Mucosa of stomach (tissue), 1 donor: Measurements from ENCODE around the gene OR10H5.
A peak's percentile ranks its signal among the peaks of the same experiment; 100 is the strongest.
"Not testable (repeated sequence)": the region's sequence is repeated elsewhere in the genome, so short reads cannot be mapped to it uniquely, and the experiment has no call there.

Experiments
- H3K27me3 ChIP-seq: one replicate; pipeline ENCODE4 v1.7.0; 2013; ENCODE audit warnings: mild to moderate bottlenecking, low read length; ENCODE audit not compliant: control insufficient read depth, insufficient read depth
- H3K36me3 ChIP-seq: one replicate; pipeline ENCODE4 v1.7.0; 2013; ENCODE audit warnings: low read length; ENCODE audit not compliant: control insufficient read depth, insufficient read depth
- H3K4me1 ChIP-seq: one replicate; pipeline ENCODE4 v1.7.0; 2013; ENCODE audit warnings: mild to moderate bottlenecking, low read length; ENCODE audit not compliant: control insufficient read depth, insufficient read depth
- H3K4me3 ChIP-seq: one replicate; pipeline ENCODE4 v1.7.0; 2013; ENCODE audit warnings: low read length
- H3K9ac ChIP-seq: one replicate; pipeline ENCODE4 v1.7.0; 2013; ENCODE audit warnings: mild to moderate bottlenecking, low read length, moderate library complexity
- H3K9me3 ChIP-seq: one replicate; pipeline ENCODE4 v1.7.0; 2013; ENCODE audit warnings: mild to moderate bottlenecking, low read length, moderate library complexity; ENCODE audit not compliant: control insufficient read depth
- donor health status: Pancreatic carcinoma.

The OR10H5 gene

DNA sequence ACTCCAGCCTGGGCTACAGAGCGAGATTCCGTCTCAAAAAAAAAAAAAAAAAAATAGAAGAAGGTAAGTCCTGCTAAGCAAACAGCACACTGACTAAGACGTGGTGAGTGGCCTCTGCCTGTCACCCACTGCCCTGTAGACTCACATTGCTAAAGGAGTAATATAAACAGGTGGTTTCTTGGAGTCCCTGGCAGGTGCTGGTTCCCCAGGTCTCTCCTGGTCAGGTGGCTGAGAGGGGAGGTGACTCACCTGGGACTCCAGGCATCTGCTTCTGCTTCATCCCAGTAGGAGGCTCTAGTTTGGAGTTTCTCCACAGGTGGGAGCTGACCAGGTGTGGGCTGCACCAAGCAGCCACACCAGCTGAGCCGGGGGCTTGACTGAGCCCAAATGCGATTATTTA is 27.8 kb downstream of the OR10H5 start, which contains the start of gene OR10H1:
Gene OR10H1 (minus strand): TSS at position 359 of the 400 bp plus-strand sequence. CDS start 7,627 bp downstream, outside the sequence.
- no peaks in the 10 kb centered on the region for H3K36me3 ChIP-seq
- peaks cover 14% of the 10 kb centered on the region for H3K27me3 ChIP-seq
- no peak within 1 kb of the TSS for H3K9ac ChIP-seq
- no peaks in the 10 kb centered on the region for H3K4me1 ChIP-seq
- no peaks in the 10 kb centered on the region for H3K9me3 ChIP-seq
- no peak within 1 kb of the TSS for H3K4me3 ChIP-seq

DNA sequence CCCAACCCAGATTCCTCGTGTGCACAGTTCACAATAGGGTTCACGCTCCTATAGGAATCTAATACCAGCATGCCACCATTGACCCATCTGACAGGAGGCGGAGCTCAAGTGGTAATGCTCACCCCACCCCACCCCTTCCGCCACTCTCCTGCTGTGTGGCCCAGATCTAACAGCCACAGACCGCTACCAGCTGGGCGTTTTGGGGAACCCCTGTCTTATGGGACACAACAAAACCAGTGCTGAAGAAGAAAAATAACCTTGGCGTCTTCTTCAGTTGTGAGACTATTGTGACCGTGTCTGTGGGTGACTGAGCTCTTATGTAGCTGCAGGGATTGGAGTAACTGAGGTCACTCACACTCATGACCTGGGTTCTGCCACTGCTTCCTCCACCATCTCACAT is 33.2 kb downstream of the OR10H5 start:
- no peaks in the 10 kb centered on the region for H3K4me1 ChIP-seq
- no peaks in the 10 kb centered on the region for H3K36me3 ChIP-seq
- H3K4me3 ChIP-seq, result no peak overlapping the region
- H3K9ac ChIP-seq, result no peak overlapping the region
- no peaks in the 10 kb centered on the region for H3K27me3 ChIP-seq
- H3K9me3 ChIP-seq, result no peaks in the 10 kb centered on the region

DNA sequence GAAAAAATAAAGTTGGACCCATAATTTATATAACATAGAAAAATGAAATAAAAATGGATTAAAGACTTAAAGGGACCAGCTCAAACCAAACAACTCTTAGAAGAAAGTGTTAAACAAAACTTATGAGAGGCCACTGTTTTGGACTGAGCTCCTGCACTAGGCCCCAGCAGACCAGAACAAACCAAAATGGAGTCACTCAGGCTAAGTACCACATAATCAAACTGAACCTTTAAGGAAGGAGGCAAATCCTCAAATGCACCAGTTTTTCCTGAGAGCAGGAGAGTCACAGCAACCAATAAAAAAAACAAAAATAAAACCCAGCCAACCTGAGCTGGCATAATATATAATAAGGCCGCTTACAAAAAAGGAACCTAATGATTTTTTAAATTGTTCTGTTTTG is 38.3 kb downstream of the OR10H5 start:
- Histone ChIP-seq H3K36me3 (no peaks in the 10 kb centered on the region), H3K4me1 (peaks cover 9% of the 10 kb centered on the region), H3K27me3 (no peaks in the 10 kb centered on the region), H3K4me3 (no peak overlapping the region), H3K9ac (no peak overlapping the region), H3K9me3 (no peaks in the 10 kb centered on the region)

- H3K4me1 ChIP-seq, result peaks cover 9% of the 10 kb centered on the region
- H3K36me3 ChIP-seq, result no peaks in the 10 kb centered on the region
- H3K9ac ChIP-seq, result no peak overlapping the region
- H3K9me3 ChIP-seq, result no peaks in the 10 kb centered on the region
- H3K27me3 ChIP-seq, result no peaks in the 10 kb centered on the region
- no peak overlapping the region for H3K4me3 ChIP-seq
Measured at GRCh38 chr19:15828121-15828610, 40.7 kb downstream of the OR10H5 start.

DNA sequence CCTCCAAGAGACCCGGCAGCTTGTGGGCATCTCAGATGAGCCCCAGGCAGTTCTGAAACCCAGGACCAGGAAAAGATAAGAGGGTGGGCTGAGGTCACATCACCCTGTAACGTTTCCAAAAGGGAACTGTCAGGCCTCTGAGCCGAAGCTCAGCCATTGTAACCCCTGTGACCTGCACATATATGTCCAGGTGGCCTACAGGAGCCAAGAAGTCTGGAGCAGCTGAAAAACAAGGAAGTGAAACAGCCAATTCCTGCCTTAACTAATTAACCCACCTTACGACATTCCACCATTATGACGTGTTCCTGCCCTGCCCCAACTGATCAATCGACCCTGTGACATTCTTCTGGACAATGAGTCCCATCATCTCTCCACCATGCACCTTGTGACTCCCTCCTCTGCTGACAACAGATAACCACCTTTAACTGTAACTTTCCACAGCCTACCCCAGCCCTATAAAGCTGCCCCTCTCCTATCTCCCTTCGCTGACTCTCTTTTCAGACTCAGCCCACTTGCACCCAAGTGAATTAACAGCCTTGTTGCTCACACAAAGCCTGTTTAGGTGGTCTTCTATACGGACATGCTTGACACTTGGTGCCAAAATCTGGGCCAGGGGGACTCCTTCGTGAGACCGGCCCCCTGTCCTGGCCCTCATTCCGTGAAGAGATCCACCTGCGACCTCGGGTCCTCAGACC is 41.3 kb downstream of the OR10H5 start:
- not testable (repeated sequence) for H3K9ac ChIP-seq, H3K4me3 ChIP-seq, H3K4me1 ChIP-seq, H3K9me3 ChIP-seq, H3K36me3 ChIP-seq, H3K27me3 ChIP-seq

DNA sequence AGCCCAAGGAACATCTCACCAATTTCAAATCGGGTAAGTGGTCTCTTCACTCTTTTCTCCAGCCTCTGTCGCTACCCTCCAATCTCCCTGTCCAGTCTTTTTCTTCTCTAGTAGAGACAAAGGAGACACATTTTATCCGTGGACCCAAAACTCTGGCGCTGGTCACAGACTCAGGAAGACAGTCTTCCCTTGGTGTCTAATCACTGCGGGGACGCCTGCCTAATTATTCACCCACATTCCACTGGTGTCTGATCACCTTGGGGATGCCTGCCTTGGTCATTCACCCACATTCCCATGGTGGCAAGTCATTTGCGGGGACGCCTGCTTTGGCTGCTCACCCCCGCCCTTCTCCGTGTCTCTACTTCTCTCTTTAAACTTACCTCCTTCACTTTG is 41.8 kb downstream of the OR10H5 start:
- Histone ChIP-seq H3K9me3 (no peaks in the 10 kb centered on the region), H3K27me3 (no peaks in the 10 kb centered on the region), H3K4me1 (peaks cover 9% of the 10 kb centered on the region), H3K36me3 (no peaks in the 10 kb centered on the region), H3K4me3 (no peak overlapping the region), H3K9ac (no peak overlapping the region)

DNA sequence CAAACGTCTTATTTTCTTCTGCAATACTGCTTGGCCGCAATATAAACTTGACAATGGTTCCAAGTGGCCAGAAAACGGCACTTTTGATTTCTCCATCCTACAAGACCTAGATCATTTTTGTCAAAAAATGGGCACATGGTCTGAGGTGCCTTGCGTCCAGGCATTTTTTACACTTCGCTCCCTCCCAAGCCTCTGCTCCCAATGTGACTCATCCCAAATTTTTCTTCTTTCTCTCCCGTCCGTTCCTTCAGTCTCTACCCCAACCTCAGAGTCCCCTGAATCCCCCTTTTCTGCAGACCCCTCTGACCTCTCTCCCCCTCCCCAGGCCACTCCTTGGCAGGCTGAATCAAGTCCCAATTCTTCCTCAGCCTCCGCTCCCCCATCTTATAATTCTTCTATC is 42.3 kb downstream of the OR10H5 start:
- H3K9me3 ChIP-seq, result no peaks in the 10 kb centered on the region
- no peaks in the 10 kb centered on the region for H3K36me3 ChIP-seq
- H3K9ac ChIP-seq, result no peak overlapping the region
- no peaks in the 10 kb centered on the region for H3K27me3 ChIP-seq
- no peak overlapping the region for H3K4me3 ChIP-seq
- H3K4me1 ChIP-seq, result peaks cover 9% of the 10 kb centered on the region

- Histone ChIP-seq H3K4me1 (peaks cover 15% of the 10 kb centered on the region), H3K27me3 (no peaks in the 10 kb centered on the region), H3K9me3 (no peaks in the 10 kb centered on the region), H3K4me3 (no peak overlapping the region), H3K36me3 (no peaks in the 10 kb centered on the region), H3K9ac (no peak overlapping the region)
Measured at GRCh38 chr19:15831626-15832025, 44.2 kb downstream of the OR10H5 start.

GRCh38 chr19:15834232-15834631 is 46.8 kb downstream of the OR10H5 start:
- not testable (repeated sequence) for H3K36me3 ChIP-seq, H3K4me3 ChIP-seq, H3K9ac ChIP-seq, H3K27me3 ChIP-seq, H3K9me3 ChIP-seq
- peaks cover 13% of the 10 kb centered on the region for H3K4me1 ChIP-seq

- H3K4me3 ChIP-seq, result peak overlapping the region; percentile 86
- H3K4me1 ChIP-seq, result peaks cover 13% of the 10 kb centered on the region
- H3K9ac ChIP-seq, result peak overlapping the region; percentile 99
- H3K36me3 ChIP-seq, H3K9me3 ChIP-seq, H3K27me3 ChIP-seq: not testable (repeated sequence)
Measured at GRCh38 chr19:15835565-15836329, 48.3 kb downstream of the OR10H5 start.

GRCh38 chr19:15836330-15837220 is 49.1 kb downstream of the OR10H5 start:
- peaks cover 13% of the 10 kb centered on the region for H3K4me1 ChIP-seq
- no peaks in the 10 kb centered on the region for H3K27me3 ChIP-seq
- H3K36me3 ChIP-seq, result no peaks in the 10 kb centered on the region
- no peaks in the 10 kb centered on the region for H3K9me3 ChIP-seq
- peak overlapping the region; percentile 86 for H3K4me3 ChIP-seq
- H3K9ac ChIP-seq, result peak overlapping the region; percentile 99
